Measurements from ENCODE around the gene ST8SIA4. TPM values are rescaled to one million over a fixed set of nuclear protein-coding genes. Genes with fewer than 3 reads are reported as not detected.
A peak's percentile ranks its signal among the peaks of the same experiment; 100 is the strongest.

Gene ST8SIA4
- polyA plus RNA-seq = under 1 TPM; 0.35 to 0.36 TPM

- WGBS, 2 donors = 0 to 1% methylated on average over 43 of the region's 43 CpGs
- H3K36me3 ChIP-seq (ENCODE audit: control insufficient read depth in 2 of 2, insufficient read depth in 2 of 2, low read length in 1 of 2) = no peaks in the 10 kb centered on the region
- peak within 1 kb of the TSS; percentile 50 to 51 for H3K4me3 ChIP-seq (ENCODE audit: low read depth in 1 of 2, low read length in 2 of 2)
- H3K27me3 ChIP-seq (ENCODE audit: control insufficient read depth in 1 of 2, insufficient read depth in 2 of 2, low read length in 2 of 2) = no peaks in the 10 kb centered on the region
- no peaks in the 10 kb centered on the region for H3K9me3 ChIP-seq (ENCODE audit: control insufficient read depth in 2 of 2, insufficient read depth in 1 of 2, low read depth in 1 of 2, low read length in 1 of 2)
- H3K27ac ChIP-seq (ENCODE audit: low read depth in 2 of 2, low read length in 1 of 2) = peak within 1 kb of the TSS; percentile 70
- peaks cover 6 to 14% of the 10 kb centered on the region in 2 donors for H3K4me1 ChIP-seq (ENCODE audit: control insufficient read depth in 2 of 2, insufficient read depth in 2 of 2, low read length in 1 of 2)
These were observed at the start of gene ST8SIA4 for GRCh38 chr5:100903039-100903887. ST8SIA4 (minus strand) TSS chr5:100903282; CDS start chr5:100902955, 327 bp downstream.

- no peaks in the 10 kb centered on the region for H3K4me1 ChIP-seq (ENCODE audit: control insufficient read depth in 2 of 2, insufficient read depth in 2 of 2, low read length in 1 of 2)
- H3K36me3 ChIP-seq (ENCODE audit: control insufficient read depth in 2 of 2, insufficient read depth in 2 of 2, low read length in 1 of 2) = no peaks in the 10 kb centered on the region
- H3K4me3 ChIP-seq (ENCODE audit: low read depth in 1 of 2, low read length in 2 of 2) = no peak overlapping the region
- no peaks in the 10 kb centered on the region for H3K9me3 ChIP-seq (ENCODE audit: control insufficient read depth in 2 of 2, insufficient read depth in 1 of 2, low read depth in 1 of 2, low read length in 1 of 2)
- whole genome bisulfite sequencing, 2 donors = 69 to 70% methylated on average over 4 of the region's 4 CpGs
- no peak overlapping the region for H3K27ac ChIP-seq (ENCODE audit: low read depth in 2 of 2, low read length in 1 of 2)
- H3K27me3 ChIP-seq (ENCODE audit: control insufficient read depth in 1 of 2, insufficient read depth in 2 of 2, low read length in 2 of 2) = no peaks in the 10 kb centered on the region
These were observed 47.9 kb upstream of the ST8SIA4 start for GRCh38 chr5:100950985-100951384.

- no peaks in the 10 kb centered on the region for H3K4me1 ChIP-seq (ENCODE audit: control insufficient read depth in 2 of 2, insufficient read depth in 2 of 2, low read length in 1 of 2)
- no peaks in the 10 kb centered on the region for H3K27me3 ChIP-seq (ENCODE audit: control insufficient read depth in 1 of 2, insufficient read depth in 2 of 2, low read length in 2 of 2)
- 86 to 89% methylated on average over 2 of the region's 2 CpGs for WGBS, 2 donors
These were observed 10.2 kb upstream of the ST8SIA4 start for GRCh38 chr5:100913298-100913697.

GRCh38 chr5:100909034-100909433 is 6.0 kb upstream of the ST8SIA4 start:
- H3K27ac ChIP-seq (ENCODE audit: low read depth in 2 of 2, low read length in 1 of 2) = no peak overlapping the region
- no peaks in the 10 kb centered on the region for H3K4me1 ChIP-seq (ENCODE audit: control insufficient read depth in 2 of 2, insufficient read depth in 2 of 2, low read length in 1 of 2)
- no peaks in the 10 kb centered on the region for H3K27me3 ChIP-seq (ENCODE audit: control insufficient read depth in 1 of 2, insufficient read depth in 2 of 2, low read length in 2 of 2)
- no peak overlapping the region for H3K4me3 ChIP-seq (ENCODE audit: low read depth in 1 of 2, low read length in 2 of 2)
- H3K9me3 ChIP-seq (ENCODE audit: control insufficient read depth in 2 of 2, insufficient read depth in 1 of 2, low read depth in 1 of 2, low read length in 1 of 2) = no peaks in the 10 kb centered on the region
- H3K36me3 ChIP-seq (ENCODE audit: control insufficient read depth in 2 of 2, insufficient read depth in 2 of 2, low read length in 1 of 2) = no peaks in the 10 kb centered on the region
- WGBS, 2 donors = 94 to 96% methylated on average over 4 of the region's 4 CpGs

More at GRCh38 chr5:100913298-100913697, 10.2 kb upstream of the ST8SIA4 start:
- Histone ChIP-seq H3K27ac (ENCODE audit: low read depth in 2 of 2, low read length in 1 of 2) (no peak overlapping the region), H3K36me3 (ENCODE audit: control insufficient read depth in 2 of 2, insufficient read depth in 2 of 2, low read length in 1 of 2) (no peaks in the 10 kb centered on the region), H3K4me3 (ENCODE audit: low read depth in 1 of 2, low read length in 2 of 2) (no peak overlapping the region), H3K9me3 (ENCODE audit: control insufficient read depth in 2 of 2, insufficient read depth in 1 of 2, low read depth in 1 of 2, low read length in 1 of 2) (no peaks in the 10 kb centered on the region)

GRCh38 chr5:100905259-100905914 is 2.3 kb upstream of the ST8SIA4 start:
- H3K27ac ChIP-seq (ENCODE audit: low read depth in 2 of 2, low read length in 1 of 2) = no peak overlapping the region
- no peaks in the 10 kb centered on the region for H3K27me3 ChIP-seq (ENCODE audit: control insufficient read depth in 1 of 2, insufficient read depth in 2 of 2, low read length in 2 of 2)
- H3K4me1 ChIP-seq (ENCODE audit: control insufficient read depth in 2 of 2, insufficient read depth in 2 of 2, low read length in 1 of 2) = peaks cover 6 to 14% of the 10 kb centered on the region in 2 donors
- H3K9me3 ChIP-seq (ENCODE audit: control insufficient read depth in 2 of 2, insufficient read depth in 1 of 2, low read depth in 1 of 2, low read length in 1 of 2) = no peaks in the 10 kb centered on the region
- no peaks in the 10 kb centered on the region for H3K36me3 ChIP-seq (ENCODE audit: control insufficient read depth in 2 of 2, insufficient read depth in 2 of 2, low read length in 1 of 2)
- 71 to 82% methylated on average over 6 of the region's 6 CpGs for WGBS, 2 donors
- H3K4me3 ChIP-seq (ENCODE audit: low read depth in 1 of 2, low read length in 2 of 2) = no peak overlapping the region

- peak overlapping the region; percentile 1 to 51 for H3K27ac ChIP-seq (ENCODE audit: low read depth in 2 of 2, low read length in 1 of 2)
- H3K4me3 ChIP-seq (ENCODE audit: low read depth in 1 of 2, low read length in 2 of 2) = peak overlapping the region; percentile 24 to 51
- WGBS, 2 donors = 19 to 33% methylated on average over 23 of the region's 23 CpGs
These were observed 1.3 kb upstream of the ST8SIA4 start for GRCh38 chr5:100904259-100904861.

GRCh38 chr5:100902440-100903038 is 543 bp downstream of the ST8SIA4 start:
- H3K4me1 ChIP-seq (ENCODE audit: control insufficient read depth in 2 of 2, insufficient read depth in 2 of 2, low read length in 1 of 2) = peaks cover 6 to 14% of the 10 kb centered on the region in 2 donors
- no peaks in the 10 kb centered on the region for H3K36me3 ChIP-seq (ENCODE audit: control insufficient read depth in 2 of 2, insufficient read depth in 2 of 2, low read length in 1 of 2)
- no peaks in the 10 kb centered on the region for H3K27me3 ChIP-seq (ENCODE audit: control insufficient read depth in 1 of 2, insufficient read depth in 2 of 2, low read length in 2 of 2)
- H3K4me3 ChIP-seq (ENCODE audit: low read depth in 1 of 2, low read length in 2 of 2) = peak overlapping the region; percentile 50 to 51
- no peaks in the 10 kb centered on the region for H3K9me3 ChIP-seq (ENCODE audit: control insufficient read depth in 2 of 2, insufficient read depth in 1 of 2, low read depth in 1 of 2, low read length in 1 of 2)
- WGBS, 2 donors = 1% methylated on average over 14 of the region's 14 CpGs
- H3K27ac ChIP-seq (ENCODE audit: low read depth in 2 of 2, low read length in 1 of 2) = peak overlapping the region; percentile 36 to 70

More at GRCh38 chr5:100904259-100904861, 1.3 kb upstream of the ST8SIA4 start:
- Histone ChIP-seq H3K36me3 (ENCODE audit: control insufficient read depth in 2 of 2, insufficient read depth in 2 of 2, low read length in 1 of 2) (no peaks in the 10 kb centered on the region), H3K9me3 (ENCODE audit: control insufficient read depth in 2 of 2, insufficient read depth in 1 of 2, low read depth in 1 of 2, low read length in 1 of 2) (no peaks in the 10 kb centered on the region), H3K4me1 (ENCODE audit: control insufficient read depth in 2 of 2, insufficient read depth in 2 of 2, low read length in 1 of 2) (peaks cover 6 to 14% of the 10 kb centered on the region in 2 donors), H3K27me3 (ENCODE audit: control insufficient read depth in 1 of 2, insufficient read depth in 2 of 2, low read length in 2 of 2) (no peaks in the 10 kb centered on the region)

- Histone ChIP-seq H3K4me3 (ENCODE audit: low read depth in 1 of 2, low read length in 2 of 2) (peak overlapping the region; percentile 51 to 54), H3K9me3 (ENCODE audit: control insufficient read depth in 2 of 2, insufficient read depth in 1 of 2, low read depth in 1 of 2, low read length in 1 of 2) (no peaks in the 10 kb centered on the region), H3K27ac (ENCODE audit: low read depth in 2 of 2, low read length in 1 of 2) (no peak overlapping the region), H3K4me1 (ENCODE audit: control insufficient read depth in 2 of 2, insufficient read depth in 2 of 2, low read length in 1 of 2) (peaks cover 6 to 14% of the 10 kb centered on the region in 2 donors), H3K27me3 (ENCODE audit: control insufficient read depth in 1 of 2, insufficient read depth in 2 of 2, low read length in 2 of 2) (no peaks in the 10 kb centered on the region), H3K36me3 (ENCODE audit: control insufficient read depth in 2 of 2, insufficient read depth in 2 of 2, low read length in 1 of 2) (no peaks in the 10 kb centered on the region)
- WGBS, 2 donors = 2% methylated on average over 9 of the region's 9 CpGs
These were observed 1.2 kb downstream of the ST8SIA4 start for GRCh38 chr5:100901821-100902341.
